Measurements from ENCODE around the gene CHD1.

DNA sequence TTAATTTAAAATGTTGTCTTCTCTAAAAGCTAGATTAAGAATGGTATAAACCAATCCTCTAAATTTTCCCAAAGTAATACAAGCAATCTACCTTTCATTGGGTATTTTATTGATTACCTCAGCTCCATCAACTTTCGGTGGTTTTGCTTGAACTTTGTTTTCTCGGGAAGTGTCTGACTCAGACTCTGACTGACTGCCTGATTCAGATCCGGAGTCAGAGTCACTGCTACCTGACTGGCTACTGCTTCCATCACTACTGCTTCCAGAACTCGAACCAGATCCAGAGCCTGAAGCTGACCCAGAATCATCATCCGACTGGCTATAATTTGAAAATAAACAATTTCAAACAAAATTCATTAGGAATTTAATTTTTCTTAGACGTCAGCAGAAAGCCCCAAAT lies 24.0 kb downstream of the CHD1 start:
- TF ChIP-seq ZNF747 (CRISPR knock-in tag; IDR thresholded peaks at IDR 0.05; ENCODE audit: borderline replicate concordance) (no peak), ZNF652 (CRISPR knock-in tag; IDR thresholded peaks at IDR 0.05; ENCODE audit: borderline replicate concordance, low read depth) (no peak), RNF2 (conservative IDR thresholded peaks at IDR 0.05; ENCODE audit: low read depth) (no peak), MTF2 (CRISPR knock-in tag; IDR thresholded peaks at IDR 0.05; ENCODE audit: borderline replicate concordance) (no peak), HOXA3 (CRISPR knock-in tag; IDR thresholded peaks at IDR 0.05) (no peak), SIN3A (IDR thresholded peaks at IDR 0.05; ENCODE audit: borderline replicate concordance, low read depth, low read length) (no peak), ZBTB8A (CRISPR knock-in tag; IDR thresholded peaks at IDR 0.05; ENCODE audit: borderline replicate concordance, low read depth) (no peak), ZNF382 (CRISPR knock-in tag; IDR thresholded peaks at IDR 0.05; ENCODE audit: borderline replicate concordance) (no peak)

Data from HepG2 (cell line).